IgD-negative memory B cell (primary cell): ENCODE measurements around the gene DCLK2. TPM values are rescaled to one million over a fixed set of nuclear protein-coding genes. Genes with fewer than 3 reads are reported as not detected.
A peak's percentile ranks its signal among the peaks of the same experiment; 100 is the strongest.

ENCODE experiments used
- H3K27ac Mint-ChIP-seq, 3 donors: one replicate each; pipeline ENCODE4 v1.8.0; 2020 to 2022; ENCODE audit warnings: mild to moderate bottlenecking in 3 of 3, mixed read lengths in 3 of 3, moderate library complexity in 1 of 3
- H3K27me3 Mint-ChIP-seq: one replicate; pipeline ENCODE4 v1.8.0; 2021; ENCODE audit warnings: mixed read lengths
- H3K36me3 Mint-ChIP-seq: one replicate; pipeline ENCODE4 v1.8.0; 2020; ENCODE audit warnings: mild to moderate bottlenecking, mixed read lengths
- H3K4me1 Mint-ChIP-seq, 3 donors: one replicate each; pipeline ENCODE4 v1.8.0; 2020 to 2022; ENCODE audit warnings: mixed read lengths in 3 of 3, mild to moderate bottlenecking in 1 of 3
- H3K4me3 Mint-ChIP-seq, 4 donors: one replicate each; pipeline ENCODE4 v1.8.0; 2020 to 2022; ENCODE audit warnings: mild to moderate bottlenecking in 4 of 4, mixed read lengths in 4 of 4, moderate library complexity in 3 of 4
- H3K9me3 Mint-ChIP-seq, 3 donors: one replicate each; pipeline ENCODE4 v1.8.0; 2020 to 2021; ENCODE audit warnings: mixed read lengths in 3 of 3, mild to moderate bottlenecking in 1 of 3
- polyA plus RNA-seq: library from polyadenylated mRNA; unstranded; fragments of 300-500 nt; fragmentation: Illumina TruSeq; gene quantifications from one replicate; pipeline ENCODE4 v1.2.3, GENCODE V29; 2021

Gene DCLK2
- polyA plus RNA-seq, 1 donor from 2014 or later = 2.3 TPM

DNA sequence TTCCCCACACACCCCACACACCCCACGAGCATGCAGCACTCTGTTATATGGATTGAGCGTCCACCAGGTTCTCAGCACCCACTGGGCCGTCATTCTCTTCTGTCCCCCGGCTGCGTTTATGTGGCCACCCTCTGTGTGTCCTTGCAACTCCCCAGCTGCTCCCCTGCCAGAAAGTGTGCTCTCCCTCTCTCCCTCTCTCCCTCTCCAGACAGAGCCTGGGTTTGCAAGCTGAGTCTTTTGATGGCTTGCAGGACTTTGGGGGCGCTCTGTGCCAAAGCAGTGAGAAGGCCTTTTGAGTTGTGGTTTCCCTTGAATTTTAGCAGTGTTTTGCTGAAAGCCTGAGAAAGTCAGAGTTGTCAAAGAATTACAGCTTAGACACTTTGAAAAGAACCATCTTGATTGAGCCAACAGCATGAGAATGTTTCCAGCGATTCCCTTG is 173.5 kb downstream of the DCLK2 start:
- Mint-ChIP-seq H3K27me3 (no peaks in the 10 kb centered on the region), H3K4me1 (no peaks in the 10 kb centered on the region), H3K9me3 (no peaks in the 10 kb centered on the region), H3K27ac (no peak overlapping the region), H3K4me3 (no peak overlapping the region), H3K36me3 (peaks cover 7% of the 10 kb centered on the region)

DNA sequence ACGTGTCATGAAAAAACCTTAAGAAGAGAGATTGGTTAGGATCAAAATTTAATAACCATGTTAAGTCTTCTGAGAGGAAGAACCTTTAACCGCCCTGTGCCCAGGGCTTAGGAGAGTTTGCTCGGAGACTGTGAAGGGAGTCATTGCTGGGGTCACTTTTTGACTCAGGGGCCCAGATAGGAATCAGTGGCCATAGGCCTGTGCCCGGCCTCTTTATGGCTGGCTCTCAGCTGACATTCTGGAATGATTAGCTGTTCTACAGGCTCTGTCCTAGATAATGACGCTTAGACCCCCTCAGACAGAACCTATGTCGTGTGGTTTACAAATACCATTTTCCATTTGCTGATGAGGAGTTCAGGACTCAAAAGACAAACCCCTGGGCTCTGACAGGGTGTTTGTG is 174.1 kb downstream of the DCLK2 start:
- H3K9me3 Mint-ChIP-seq = no peaks in the 10 kb centered on the region
- H3K4me3 Mint-ChIP-seq = no peak overlapping the region
- peaks cover 7% of the 10 kb centered on the region for H3K36me3 Mint-ChIP-seq
- no peaks in the 10 kb centered on the region for H3K4me1 Mint-ChIP-seq
- no peak overlapping the region for H3K27ac Mint-ChIP-seq
- no peaks in the 10 kb centered on the region for H3K27me3 Mint-ChIP-seq

DNA sequence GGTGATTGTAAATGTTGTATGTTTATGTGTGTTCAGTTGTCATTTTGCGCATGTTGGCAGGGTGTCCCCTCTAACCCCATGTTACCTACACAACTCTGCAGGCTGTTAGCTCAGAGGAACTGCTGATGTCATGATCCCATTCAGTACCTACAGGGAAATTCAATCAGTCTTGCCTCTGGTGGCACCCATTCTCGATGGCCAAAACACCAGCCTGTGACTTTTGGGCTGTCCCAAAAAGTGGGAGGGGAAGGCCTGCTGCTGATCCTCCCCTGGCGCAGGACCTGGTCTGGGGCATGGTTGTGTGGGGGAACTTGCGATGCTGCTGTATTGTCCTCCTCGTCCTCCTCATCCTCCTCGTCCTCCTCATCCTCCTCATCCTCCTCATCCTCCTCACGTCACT is 174.5 kb downstream of the DCLK2 start:
- Mint-ChIP-seq H3K36me3 (peaks cover 7% of the 10 kb centered on the region), H3K27ac (peak overlapping the region in 1 of 3 donors; percentile 78), H3K27me3 (no peaks in the 10 kb centered on the region), H3K9me3 (no peaks in the 10 kb centered on the region), H3K4me1 (no peaks in the 10 kb centered on the region), H3K4me3 (no peak overlapping the region)

DNA sequence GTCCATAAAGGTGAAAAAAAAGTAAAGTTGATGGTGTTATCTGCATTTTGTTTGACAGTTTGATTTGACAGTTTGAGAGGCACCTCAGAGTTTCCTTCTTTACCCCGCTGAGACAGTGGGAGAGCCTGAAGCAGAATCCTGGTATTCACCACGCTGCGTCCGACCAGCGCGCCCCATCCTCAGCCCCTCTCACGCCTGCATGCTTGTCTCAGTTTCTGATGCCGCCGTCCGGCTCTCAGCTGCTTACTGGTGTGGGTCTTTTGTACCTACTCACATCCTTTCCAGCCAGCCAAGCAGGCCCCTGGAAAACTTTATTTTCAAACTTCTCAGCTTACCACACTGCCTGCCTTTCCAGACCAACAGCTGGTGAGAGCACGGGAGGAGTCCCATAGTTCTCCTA is 175.2 kb downstream of the DCLK2 start:
- Mint-ChIP-seq H3K27me3 (no peaks in the 10 kb centered on the region), H3K27ac (peak overlapping the region in 1 of 3 donors; percentile 78), H3K36me3 (peaks cover 7% of the 10 kb centered on the region), H3K4me1 (no peaks in the 10 kb centered on the region), H3K9me3 (no peaks in the 10 kb centered on the region), H3K4me3 (no peak overlapping the region)

DNA sequence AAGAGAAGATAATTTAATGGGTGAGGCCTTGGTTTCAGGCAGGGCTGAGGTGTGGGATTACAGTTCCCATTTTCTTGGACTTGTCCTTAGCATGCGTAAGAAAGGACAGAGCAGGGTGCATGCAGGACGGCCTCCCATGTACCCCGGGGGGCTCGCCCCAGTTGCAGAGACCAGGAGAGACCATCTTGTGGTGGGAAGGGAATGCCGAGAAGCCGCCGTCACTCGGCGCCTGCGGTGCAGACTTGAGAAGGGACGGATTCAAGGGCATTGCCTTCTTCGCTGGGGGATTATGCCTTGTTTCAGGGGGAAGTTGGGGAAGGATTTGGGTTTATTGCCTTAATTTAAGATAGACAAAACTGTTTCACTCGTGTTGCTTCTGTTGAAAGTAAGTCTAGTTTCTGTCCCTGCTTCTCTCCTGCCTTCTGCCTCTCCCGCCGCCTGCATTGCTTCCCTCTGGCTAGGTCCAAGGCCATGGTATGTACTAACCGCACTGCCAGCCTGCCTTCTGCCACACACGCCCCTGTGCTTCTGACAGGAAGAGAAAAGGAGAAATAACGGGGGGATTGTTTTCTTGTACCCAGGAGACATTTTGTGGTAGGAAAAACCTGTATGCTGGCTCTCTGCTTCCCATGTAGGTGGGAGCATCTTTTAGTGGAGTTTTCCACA is 175.9 kb downstream of the DCLK2 start:
- Mint-ChIP-seq H3K4me1 (no peaks in the 10 kb centered on the region), H3K36me3 (peaks cover 7% of the 10 kb centered on the region), H3K27me3 (no peaks in the 10 kb centered on the region), H3K27ac (peak overlapping the region in 2 of 3 donors; percentile 39 to 78), H3K9me3 (no peaks in the 10 kb centered on the region), H3K4me3 (peak overlapping the region in 1 of 4 donors; percentile 38)

DNA sequence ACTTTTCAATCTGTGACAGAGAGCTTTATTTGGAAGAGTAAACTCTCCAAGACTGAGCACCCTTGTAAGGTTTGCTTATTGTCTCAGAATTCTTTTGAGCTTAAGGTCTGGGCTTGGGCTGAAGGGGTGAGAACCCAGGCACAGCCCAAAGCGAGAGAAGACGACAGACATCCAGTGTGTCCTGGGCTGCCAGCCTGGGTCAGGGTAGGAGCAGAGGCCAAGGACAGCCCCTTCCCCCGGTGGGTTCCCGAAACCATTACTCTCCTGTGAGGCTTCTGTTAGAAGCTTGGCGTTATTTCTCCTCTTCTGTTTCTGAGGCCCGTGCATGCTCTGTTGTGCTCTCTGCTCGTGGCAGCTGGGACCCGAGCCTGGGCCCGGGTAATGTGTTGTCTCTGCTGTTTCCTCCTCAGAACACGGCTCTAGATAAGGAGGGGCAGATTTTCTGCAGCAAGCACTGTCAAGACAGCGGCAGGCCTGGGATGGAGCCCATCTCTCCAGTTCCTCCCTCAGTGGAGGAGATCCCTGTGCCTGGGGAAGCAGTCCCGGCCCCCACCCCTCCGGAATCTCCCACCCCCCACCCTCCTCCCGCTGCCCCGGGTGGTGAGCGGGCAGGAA is 177.5 kb downstream of the DCLK2 start:
- Mint-ChIP-seq H3K9me3 (no peaks in the 10 kb centered on the region), H3K4me1 (no peaks in the 10 kb centered on the region), H3K36me3 (peaks cover 7% of the 10 kb centered on the region), H3K27ac (no peak overlapping the region), H3K4me3 (peak overlapping the region in 1 of 4 donors; percentile 12), H3K27me3 (no peaks in the 10 kb centered on the region)

DNA sequence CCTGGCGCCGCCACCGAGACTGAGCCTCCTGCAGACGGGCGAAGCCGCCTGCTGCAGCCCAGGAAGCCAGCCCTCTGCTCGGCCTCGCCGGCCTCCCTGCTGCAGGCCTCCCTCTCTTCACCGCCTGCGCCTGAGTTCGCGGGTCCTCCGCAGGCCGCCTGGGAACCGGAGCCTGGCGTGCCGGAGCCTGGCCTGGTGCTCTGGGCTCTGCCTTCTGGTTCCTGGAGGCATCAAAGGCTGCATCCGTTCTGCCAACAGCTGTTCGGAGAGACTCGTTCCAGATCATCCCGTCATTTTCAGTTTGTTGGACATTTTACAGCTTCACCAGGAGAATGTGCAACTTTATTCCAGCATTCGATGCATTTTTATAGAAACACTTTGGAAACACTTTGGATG is 178.0 kb downstream of the DCLK2 start:
- Mint-ChIP-seq H3K4me1 (no peaks in the 10 kb centered on the region), H3K27ac (peak overlapping the region in 1 of 3 donors; percentile 65), H3K36me3 (peaks cover 7% of the 10 kb centered on the region), H3K27me3 (no peaks in the 10 kb centered on the region), H3K4me3 (no peak overlapping the region), H3K9me3 (no peaks in the 10 kb centered on the region)

DNA sequence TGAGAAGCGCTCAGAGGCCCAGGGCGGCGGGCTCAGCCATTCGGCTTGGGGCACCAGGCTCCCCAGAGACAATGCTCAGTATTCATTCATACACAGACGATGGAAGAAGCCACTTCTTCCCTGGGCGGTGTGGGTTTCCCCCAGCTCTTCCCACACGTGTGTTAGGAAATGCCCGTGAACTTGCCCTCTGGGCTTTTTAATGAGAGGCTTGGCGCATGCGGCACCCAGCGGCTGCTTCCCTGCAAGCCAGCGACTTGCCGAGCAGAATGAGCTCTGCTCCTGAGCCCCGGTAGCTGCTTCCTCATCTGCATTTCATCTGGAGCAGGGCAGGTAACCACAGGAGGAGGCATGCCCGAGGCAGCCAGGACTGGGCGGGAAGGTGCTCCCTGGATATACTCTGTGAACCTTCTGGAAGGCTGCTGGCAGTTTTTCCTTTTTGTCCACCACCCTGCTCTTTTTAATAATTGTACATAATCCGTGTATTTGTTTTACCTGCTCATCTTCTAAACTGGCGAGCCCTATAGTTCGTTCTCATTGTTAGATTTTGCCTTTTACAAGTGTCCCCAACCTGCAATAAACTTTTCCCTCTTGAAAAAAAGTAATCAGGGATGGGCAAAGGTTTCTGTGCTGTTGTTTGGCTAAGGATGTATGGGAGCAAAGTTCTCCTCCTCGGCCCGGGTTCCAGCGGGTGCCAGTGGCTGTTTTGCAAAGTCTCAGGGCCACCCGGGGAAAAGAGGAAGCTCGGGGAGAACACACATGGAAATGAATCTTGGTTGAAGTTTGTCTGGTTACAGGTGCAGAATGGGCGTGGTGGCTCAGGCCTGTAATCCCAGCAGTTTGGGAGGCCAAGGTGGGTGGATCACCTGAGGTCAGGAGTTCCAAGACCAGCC is 178.8 kb downstream of the DCLK2 start:
- Mint-ChIP-seq H3K36me3 (peaks cover 7% of the 10 kb centered on the region), H3K27me3 (no peaks in the 10 kb centered on the region), H3K4me1 (no peaks in the 10 kb centered on the region), H3K4me3 (no peak overlapping the region), H3K9me3 (no peaks in the 10 kb centered on the region), H3K27ac (peak overlapping the region; percentile 7 to 79 (median 65))

DNA sequence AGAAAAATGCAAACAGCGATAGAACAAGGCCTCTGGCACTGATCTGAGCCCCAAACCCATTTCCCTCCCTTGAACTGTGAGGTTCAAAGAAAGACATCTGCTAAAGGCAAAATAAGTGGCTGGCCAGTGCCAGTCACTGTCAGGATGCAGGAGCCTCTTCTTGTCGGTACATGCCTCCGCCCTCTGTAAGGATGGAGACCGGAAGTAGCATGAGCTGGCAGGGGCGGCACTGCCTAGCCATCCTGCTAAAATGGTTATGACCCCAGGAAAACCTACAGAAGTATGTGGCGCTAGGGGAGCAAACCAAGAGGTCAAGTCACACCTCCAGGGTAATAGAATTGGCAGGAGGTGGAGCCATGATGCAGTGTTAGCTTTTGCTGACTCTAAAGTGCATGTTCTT is 180.3 kb downstream of the DCLK2 start:
- H3K9me3 Mint-ChIP-seq = no peaks in the 10 kb centered on the region
- H3K36me3 Mint-ChIP-seq = peaks cover 6% of the 10 kb centered on the region
- no peak overlapping the region for H3K27ac Mint-ChIP-seq
- H3K27me3 Mint-ChIP-seq = no peaks in the 10 kb centered on the region
- no peaks in the 10 kb centered on the region for H3K4me1 Mint-ChIP-seq
- H3K4me3 Mint-ChIP-seq = no peak overlapping the region

DNA sequence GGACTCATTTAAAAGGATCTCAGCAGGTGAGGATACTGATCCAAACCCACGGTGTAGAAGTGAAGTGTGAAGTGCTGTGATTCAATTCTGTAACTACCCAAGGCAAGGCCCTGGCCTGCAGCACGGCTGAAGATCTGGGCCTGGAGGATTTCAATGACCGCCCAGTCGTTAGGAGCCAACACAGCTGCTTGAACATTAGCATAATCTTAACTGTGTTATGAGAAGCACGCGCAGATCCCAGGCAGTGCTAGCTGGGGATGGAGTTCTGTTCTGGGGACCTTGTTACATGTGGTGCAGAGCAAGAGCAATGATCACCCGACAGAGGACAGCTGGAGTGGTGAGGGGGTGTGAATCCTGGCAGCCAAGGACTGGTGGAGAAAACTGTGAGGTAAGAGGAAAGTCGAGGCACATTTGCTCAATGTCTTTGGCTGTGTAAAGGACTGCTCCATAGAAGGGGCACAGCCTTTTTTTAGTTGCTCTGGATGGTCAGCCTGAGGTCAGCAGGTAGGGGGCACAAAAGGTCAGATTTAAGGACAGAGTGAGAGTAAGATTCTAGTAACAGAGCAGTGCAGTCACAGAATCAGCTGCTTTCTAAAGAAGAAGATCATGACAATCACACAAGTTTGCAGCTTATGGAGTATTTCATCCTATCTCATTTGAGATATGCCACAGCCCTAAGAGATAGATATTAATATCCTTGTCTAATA is 181.8 kb downstream of the DCLK2 start:
- Mint-ChIP-seq H3K27ac (no peak overlapping the region), H3K4me3 (no peak overlapping the region)

DNA sequence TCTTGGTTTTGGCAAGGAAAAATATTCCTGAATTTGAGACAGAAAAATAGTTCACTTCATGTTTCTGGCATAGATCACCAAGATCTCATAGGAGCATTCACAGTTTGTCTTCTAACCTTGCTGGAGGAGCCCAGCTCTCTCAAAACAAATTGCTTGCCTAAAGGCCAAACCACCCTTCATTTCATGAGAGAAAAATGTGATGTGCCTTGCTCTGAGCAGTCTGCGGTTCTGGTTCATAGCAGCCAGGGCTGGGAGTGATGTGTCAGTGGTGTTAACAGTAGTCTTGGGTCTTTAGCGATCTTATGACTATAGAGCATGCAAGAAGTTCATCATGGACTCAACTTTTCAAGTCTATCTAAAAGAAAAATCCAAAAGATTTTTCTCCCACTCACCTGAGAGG is 183.3 kb downstream of the DCLK2 start:
- Mint-ChIP-seq H3K27me3 (no peaks in the 10 kb centered on the region), H3K4me3 (no peak overlapping the region), H3K4me1 (no peaks in the 10 kb centered on the region), H3K27ac (no peak overlapping the region), H3K36me3 (peaks cover 10% of the 10 kb centered on the region), H3K9me3 (no peaks in the 10 kb centered on the region)

More for the DNA sequence above, 181.8 kb downstream of the DCLK2 start:
- Mint-ChIP-seq H3K4me1 (no peaks in the 10 kb centered on the region), H3K9me3 (no peaks in the 10 kb centered on the region), H3K27me3 (no peaks in the 10 kb centered on the region), H3K36me3 (peaks cover 8% of the 10 kb centered on the region)

DNA sequence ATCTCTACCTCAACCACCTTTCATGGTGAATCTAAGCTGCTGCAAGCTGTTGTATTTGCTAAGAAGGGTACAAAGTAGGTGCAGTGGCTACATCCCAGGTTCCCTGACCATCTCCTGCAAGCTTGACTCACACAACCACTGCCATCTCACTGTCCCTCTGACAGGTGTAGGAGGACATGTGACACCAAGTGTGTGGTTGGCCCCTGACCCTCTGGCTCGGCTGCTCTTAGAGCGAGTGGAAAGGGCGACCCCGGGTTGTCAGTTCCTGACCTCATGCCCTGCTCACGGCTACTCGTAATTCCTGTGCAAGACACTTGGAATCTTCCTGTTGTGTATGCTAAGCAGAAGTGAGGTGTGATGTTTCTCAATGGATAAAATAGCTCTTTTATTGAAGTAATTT is 184.4 kb downstream of the DCLK2 start:
- Mint-ChIP-seq H3K4me1 (no peaks in the 10 kb centered on the region), H3K4me3 (no peak overlapping the region), H3K36me3 (peaks cover 14% of the 10 kb centered on the region), H3K27me3 (no peaks in the 10 kb centered on the region), H3K9me3 (no peaks in the 10 kb centered on the region), H3K27ac (no peak overlapping the region)

DNA sequence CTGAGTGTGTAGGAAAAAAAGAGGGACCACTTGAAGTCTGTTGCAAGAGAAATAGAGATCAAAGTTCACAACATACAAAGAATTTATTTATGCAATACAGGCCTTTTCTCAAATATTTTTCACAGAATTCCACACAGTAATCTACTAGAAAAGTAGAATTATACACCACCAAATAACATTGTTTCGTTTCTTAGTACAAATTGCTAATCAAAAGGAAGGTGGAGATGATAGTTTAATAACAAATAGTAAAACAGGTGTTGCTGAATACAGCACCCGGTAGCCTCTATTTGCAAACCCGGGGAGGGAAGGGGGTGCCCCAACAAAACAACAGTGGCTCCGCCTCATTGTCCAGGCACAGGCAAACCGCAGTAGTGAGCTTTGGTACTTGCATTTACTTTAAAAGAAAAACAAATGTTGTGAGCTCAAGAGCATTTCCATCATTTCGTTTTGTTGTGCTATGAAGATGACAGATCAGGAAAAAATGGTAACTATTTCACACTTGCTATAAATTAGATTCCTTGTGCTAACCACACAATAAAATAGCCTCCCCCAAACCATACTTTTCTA is 186.4 kb downstream of the DCLK2 start:
- peaks cover 14% of the 10 kb centered on the region for H3K36me3 Mint-ChIP-seq
- H3K4me1 Mint-ChIP-seq = no peaks in the 10 kb centered on the region
- no peak overlapping the region for H3K4me3 Mint-ChIP-seq
- H3K27me3 Mint-ChIP-seq = no peaks in the 10 kb centered on the region
- no peaks in the 10 kb centered on the region for H3K9me3 Mint-ChIP-seq
- H3K27ac Mint-ChIP-seq = no peak overlapping the region

DNA sequence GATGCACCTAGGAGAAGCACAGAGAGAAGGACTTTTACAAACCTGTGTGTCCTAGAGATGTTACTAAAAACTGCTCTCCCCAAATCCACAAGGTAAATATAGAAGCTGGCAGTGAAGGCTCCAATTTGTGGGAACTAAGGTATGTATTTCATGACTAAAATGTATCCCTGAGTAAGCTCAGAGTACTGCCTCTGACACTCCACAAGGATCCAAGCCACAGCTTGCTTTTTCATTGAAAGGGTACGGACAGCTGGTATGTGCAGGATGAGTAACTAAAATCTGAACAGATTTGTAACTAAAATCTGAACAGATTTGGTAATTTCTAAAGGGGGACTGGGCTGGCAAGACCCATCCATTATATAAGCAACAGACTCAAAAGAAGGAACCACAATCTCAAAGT is 187.6 kb downstream of the DCLK2 start:
- Mint-ChIP-seq H3K27ac (no peak overlapping the region), H3K9me3 (no peaks in the 10 kb centered on the region), H3K4me3 (no peak overlapping the region), H3K4me1 (no peaks in the 10 kb centered on the region), H3K36me3 (peaks cover 18% of the 10 kb centered on the region), H3K27me3 (no peaks in the 10 kb centered on the region)

DNA sequence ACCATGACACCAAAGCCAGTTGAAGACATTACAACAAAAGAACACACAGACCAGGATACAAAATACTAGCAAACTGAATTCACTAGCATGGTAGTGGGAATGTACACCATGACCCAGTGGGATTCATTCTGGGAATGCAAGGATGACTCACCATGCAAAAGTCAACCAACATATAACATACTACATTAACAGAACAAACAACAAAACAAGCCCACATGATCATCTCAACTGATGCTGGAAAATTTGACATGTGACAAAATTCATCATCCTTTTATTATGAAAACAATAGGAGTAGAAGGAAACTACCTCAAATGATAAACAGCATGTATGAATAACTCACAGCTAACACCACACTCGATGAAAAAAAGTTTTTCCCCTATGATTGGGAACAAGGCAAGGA is 190.2 kb downstream of the DCLK2 start:
- peaks cover 23% of the 10 kb centered on the region for H3K36me3 Mint-ChIP-seq
- no peak overlapping the region for H3K4me3 Mint-ChIP-seq
- no peak overlapping the region for H3K27ac Mint-ChIP-seq
- H3K27me3 Mint-ChIP-seq = no peaks in the 10 kb centered on the region
- no peaks in the 10 kb centered on the region for H3K4me1 Mint-ChIP-seq
- H3K9me3 Mint-ChIP-seq = no peaks in the 10 kb centered on the region
